ENCODE data around the gene TRPM5. TPM values are rescaled to one million over a fixed set of nuclear protein-coding genes. Genes with fewer than 3 reads are reported as not detected.

The TRPM5 gene
- total RNA-seq, 1 donor from 2014 or later = not detected

GRCh38 chr11:2451336-2451735, 7.0 kb upstream of the TRPM5 start:
- no peak overlapping the region for H3K27ac Mint-ChIP-seq (ENCODE audit: unreplicated experiment)

GRCh38 chr11:2450321-2451041, 6.2 kb upstream of the TRPM5 start:
- Mint-ChIP-seq H3K9me3 (ENCODE audit: unreplicated experiment) (peaks cover 5% of the 10 kb centered on the region), H3K27me3 (ENCODE audit: low read depth, unreplicated experiment) (peaks cover 85% of the 10 kb centered on the region), H3K4me1 (ENCODE audit: low read depth, unreplicated experiment) (no peaks in the 10 kb centered on the region), H3K36me3 (ENCODE audit: low read depth, unreplicated experiment) (no peaks in the 10 kb centered on the region), H3K27ac (ENCODE audit: unreplicated experiment) (no peak overlapping the region), H3K4me3 (ENCODE audit: unreplicated experiment) (no peak overlapping the region)
- Histone ChIP-seq H3K27ac (ENCODE audit: low read depth, low read length) (no peak overlapping the region), H3K9me3 (ENCODE audit: insufficient read depth, low read depth, low read length) (no peaks in the 10 kb centered on the region), H4K20me1 (ENCODE audit: insufficient read depth, low read length) (no peaks in the 10 kb centered on the region), H2AFZ (ENCODE audit: low read depth, low read length) (no peak overlapping the region), H3K4me3 (ENCODE audit: insufficient read depth, low read depth, low read length) (no peak overlapping the region), H3K9ac (ENCODE audit: low read length) (no peak overlapping the region), H3K36me3 (ENCODE audit: insufficient read depth, low read length) (no peaks in the 10 kb centered on the region), H3K4me2 (ENCODE audit: low read length) (no peak overlapping the region), H3K79me2 (ENCODE audit: insufficient read depth, low read length) (no peaks in the 10 kb centered on the region), H3K4me1 (ENCODE audit: insufficient read depth, low read length) (no peaks in the 10 kb centered on the region), H3K27me3 (ENCODE audit: insufficient read depth, low read length) (peaks cover 14% of the 10 kb centered on the region)
- FAIRE-seq = no peak
- no peak for DNase-seq (ENCODE audit: low read depth)
- TF ChIP-seq, protein P1, sequence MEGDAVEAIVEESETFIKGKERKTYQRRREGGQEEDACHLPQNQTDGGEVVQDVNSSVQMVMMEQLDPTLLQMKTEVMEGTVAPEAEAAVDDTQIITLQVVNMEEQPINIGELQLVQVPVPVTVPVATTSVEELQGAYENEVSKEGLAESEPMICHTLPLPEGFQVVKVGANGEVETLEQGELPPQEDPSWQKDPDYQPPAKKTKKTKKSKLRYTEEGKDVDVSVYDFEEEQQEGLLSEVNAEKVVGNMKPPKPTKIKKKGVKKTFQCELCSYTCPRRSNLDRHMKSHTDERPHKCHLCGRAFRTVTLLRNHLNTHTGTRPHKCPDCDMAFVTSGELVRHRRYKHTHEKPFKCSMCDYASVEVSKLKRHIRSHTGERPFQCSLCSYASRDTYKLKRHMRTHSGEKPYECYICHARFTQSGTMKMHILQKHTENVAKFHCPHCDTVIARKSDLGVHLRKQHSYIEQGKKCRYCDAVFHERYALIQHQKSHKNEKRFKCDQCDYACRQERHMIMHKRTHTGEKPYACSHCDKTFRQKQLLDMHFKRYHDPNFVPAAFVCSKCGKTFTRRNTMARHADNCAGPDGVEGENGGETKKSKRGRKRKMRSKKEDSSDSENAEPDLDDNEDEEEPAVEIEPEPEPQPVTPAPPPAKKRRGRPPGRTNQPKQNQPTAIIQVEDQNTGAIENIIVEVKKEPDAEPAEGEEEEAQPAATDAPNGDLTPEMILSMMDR (IDR thresholded peaks at IDR 0.05; ENCODE audit: insufficient read depth, low read depth, low read length) = no peak
- no peak for TF ChIP-seq EZH2 (IDR thresholded peaks at IDR 0.05; ENCODE audit: insufficient read depth, low read length)

More at GRCh38 chr11:2451336-2451735, 7.0 kb upstream of the TRPM5 start:
- Histone ChIP-seq H3K4me2 (ENCODE audit: low read length) (no peak overlapping the region), H3K27ac (ENCODE audit: low read depth, low read length) (no peak overlapping the region), H3K9ac (ENCODE audit: low read length) (no peak overlapping the region), H2AFZ (ENCODE audit: low read depth, low read length) (no peak overlapping the region), H3K4me1 (ENCODE audit: insufficient read depth, low read length) (no peaks in the 10 kb centered on the region), H3K9me3 (ENCODE audit: insufficient read depth, low read depth, low read length) (no peaks in the 10 kb centered on the region), H4K20me1 (ENCODE audit: insufficient read depth, low read length) (no peaks in the 10 kb centered on the region), H3K4me3 (ENCODE audit: insufficient read depth, low read depth, low read length) (no peak overlapping the region), H3K27me3 (ENCODE audit: insufficient read depth, low read length) (peaks cover 9% of the 10 kb centered on the region), H3K36me3 (ENCODE audit: insufficient read depth, low read length) (no peaks in the 10 kb centered on the region), H3K79me2 (ENCODE audit: insufficient read depth, low read length) (no peaks in the 10 kb centered on the region)
- no peak for FAIRE-seq
- no peaks in the 10 kb centered on the region for H3K36me3 Mint-ChIP-seq (ENCODE audit: low read depth, unreplicated experiment)
- no peaks in the 10 kb centered on the region for H3K4me1 Mint-ChIP-seq (ENCODE audit: low read depth, unreplicated experiment)
- peaks cover 8% of the 10 kb centered on the region for H3K9me3 Mint-ChIP-seq (ENCODE audit: unreplicated experiment)
- no peak overlapping the region for H3K4me3 Mint-ChIP-seq (ENCODE audit: unreplicated experiment)
- DNase-seq (ENCODE audit: low read depth) = no peak
- peaks cover 84% of the 10 kb centered on the region for H3K27me3 Mint-ChIP-seq (ENCODE audit: low read depth, unreplicated experiment)
- TF ChIP-seq, protein P1 (IDR thresholded peaks at IDR 0.05; ENCODE audit: insufficient read depth, low read depth, low read length) = no peak
- no peak for TF ChIP-seq EZH2 (IDR thresholded peaks at IDR 0.05; ENCODE audit: insufficient read depth, low read length)

Measured in astrocyte (in vitro differentiated cells and primary cell).